ENCODE data around the gene TBC1D14. TPM values are rescaled to one million over a fixed set of nuclear protein-coding genes. Genes with fewer than 3 reads are reported as not detected.

Gene TBC1D14
- total RNA-seq, 1 donor from 2014 or later: 35.0 TPM

- DNase-seq: no peak
These were observed 135.9 kb downstream of the TBC1D14 start for GRCh38 chr4:7045553-7045952.

- DNase-seq: no peak
These were observed 136.6 kb downstream of the TBC1D14 start for GRCh38 chr4:7045961-7046921.

- no peak for DNase-seq
These were observed 137.3 kb downstream of the TBC1D14 start for GRCh38 chr4:7046971-7047370.

GRCh38 chr4:7048642-7049041 lies 139.0 kb downstream of the TBC1D14 start:
- DNase-seq: no peak

- no peak for DNase-seq
These were observed 139.7 kb downstream of the TBC1D14 start for GRCh38 chr4:7049295-7049694.

- DNase-seq: no peak
These were observed 140.1 kb downstream of the TBC1D14 start for GRCh38 chr4:7049739-7050138.

GRCh38 chr4:7050481-7051143 lies 141.0 kb downstream of the TBC1D14 start:
- DNase-seq: no peak

- no peak for DNase-seq
These were observed 141.5 kb downstream of the TBC1D14 start for GRCh38 chr4:7051144-7051495.

GRCh38 chr4:7051905-7052304 lies 142.3 kb downstream of the TBC1D14 start:
- no peak for DNase-seq

GRCh38 chr4:7052313-7052712 lies 142.7 kb downstream of the TBC1D14 start:
- no peak for DNase-seq

GRCh38 chr4:7052923-7053715 lies 143.5 kb downstream of the TBC1D14 start:
- DNase-seq: no peak

GRCh38 chr4:7054106-7054880 lies 144.7 kb downstream of the TBC1D14 start:
- DNase-seq: no peak

- no peak for DNase-seq
These were observed 145.7 kb downstream of the TBC1D14 start for GRCh38 chr4:7055111-7055989.

GRCh38 chr4:7055990-7056325 lies 146.3 kb downstream of the TBC1D14 start:
- DNase-seq: no peak

- DNase-seq: no peak
These were observed 149.2 kb downstream of the TBC1D14 start for GRCh38 chr4:7058792-7059191.

- DNase-seq: no peak
These were observed 150.0 kb downstream of the TBC1D14 start for GRCh38 chr4:7059662-7060061.

- DNase-seq: no peak
These were observed 150.9 kb downstream of the TBC1D14 start for GRCh38 chr4:7060346-7061150.

- DNase-seq: no peak
These were observed 152.2 kb downstream of the TBC1D14 start for GRCh38 chr4:7061815-7062214.

- DNase-seq: no peak
These were observed 153.2 kb downstream of the TBC1D14 start for GRCh38 chr4:7062816-7063215.

GRCh38 chr4:7063362-7063761 lies 153.7 kb downstream of the TBC1D14 start:
- DNase-seq: no peak

Measured in skin of body (tissue), 2 donors.